ENCODE results near the gene TOMM6. TPM values are rescaled to one million over a fixed set of nuclear protein-coding genes. Genes with fewer than 3 reads are reported as not detected.

Gene TOMM6
- total and polyA plus RNA-seq, 3 donors from 2014 or later = 168 to 233 (median 172) TPM

DNA sequence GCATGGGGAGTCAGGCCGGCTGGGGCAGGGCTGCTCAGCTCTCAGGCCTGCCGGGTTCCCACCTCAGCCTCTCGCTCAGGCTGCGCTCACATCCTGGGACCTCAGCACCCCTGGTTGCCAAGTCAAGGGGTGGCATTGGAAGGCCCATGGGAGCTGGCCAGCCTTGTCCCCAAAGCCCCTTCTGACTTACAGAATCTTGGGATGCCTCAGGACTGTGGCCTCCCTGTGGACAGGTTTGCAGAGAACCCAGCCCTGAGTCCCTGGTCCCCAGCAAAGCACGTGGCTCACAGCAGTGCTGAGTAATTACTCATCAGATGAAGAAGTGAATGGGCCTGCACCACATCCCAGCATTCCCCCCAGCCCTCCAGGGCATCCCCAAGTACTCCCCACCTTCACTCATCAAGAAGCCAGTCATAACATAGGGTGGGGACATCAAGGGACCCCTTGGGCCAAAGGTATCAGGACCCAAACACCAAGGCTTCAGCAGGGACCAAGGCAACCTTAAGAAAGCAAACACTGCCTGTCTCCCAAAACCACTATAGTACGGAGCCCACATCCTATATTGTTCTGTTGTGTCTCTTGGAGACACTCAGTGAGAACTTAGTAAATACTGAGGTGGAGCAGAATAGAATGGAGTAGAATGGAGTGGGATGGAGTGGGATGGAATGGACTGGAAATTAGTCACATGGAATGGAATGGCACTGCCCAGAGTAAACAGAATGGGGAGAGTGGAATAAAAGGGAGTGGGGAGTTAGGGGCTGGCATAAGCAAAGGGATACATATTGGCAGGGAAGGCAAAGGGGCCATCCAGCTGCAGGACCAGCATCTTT lies 43.9 kb upstream of the TOMM6 start:
- TF ChIP-seq POLR2A (IDR thresholded peaks at IDR 0.05) (no peak), CTCF (IDR thresholded peaks at IDR 0.05) (no peak)
- no peaks in the 10 kb centered on the region for H3K36me3 ChIP-seq (ENCODE audit: low read depth, missing control alignments)
- H3K27me3 ChIP-seq = no peaks in the 10 kb centered on the region
- no peaks in the 10 kb centered on the region for H3K9me3 ChIP-seq
- 88 to 91% methylated on average over 1 to 6 of the region's 6 CpGs for WGBS, 2 donors
- no peak overlapping the region for H3K4me3 ChIP-seq
- H3K27ac ChIP-seq = no peak overlapping the region
- no peaks in the 10 kb centered on the region for H3K4me1 ChIP-seq
- no peak for DNase-seq
- intact Hi-C loops (cut with DNase I; ENCODE audit: low total_unique reads) = no loop called here

DNA sequence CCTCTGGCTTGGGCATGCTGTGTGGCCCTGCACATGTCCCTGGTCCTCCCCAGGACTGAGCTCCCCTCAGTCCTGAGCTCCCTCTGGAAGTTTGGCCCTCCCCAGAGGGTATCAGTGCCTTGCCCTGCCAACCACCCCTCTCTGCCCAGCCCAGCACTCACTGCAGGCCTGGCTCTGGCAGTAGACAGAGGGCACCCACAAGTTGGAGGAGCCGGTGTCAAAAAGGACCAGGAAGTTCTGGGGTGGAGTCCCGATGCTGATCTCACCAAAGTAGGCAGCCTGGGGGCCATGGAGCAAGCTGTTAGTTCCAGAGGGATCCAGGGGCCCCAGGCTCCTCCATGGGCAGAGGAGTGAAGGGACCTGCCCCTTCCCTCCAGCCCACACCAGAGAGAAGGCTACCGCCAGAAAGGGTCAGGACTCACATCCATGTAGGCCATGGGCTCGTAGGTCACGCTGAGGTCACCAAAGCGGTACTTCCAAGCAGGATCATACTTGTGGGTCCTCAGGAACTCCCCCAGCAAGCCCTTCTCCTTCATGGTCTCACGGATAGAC lies 43.2 kb upstream of the TOMM6 start:
- Histone ChIP-seq H3K9me3 (no peaks in the 10 kb centered on the region), H3K4me3 (no peak overlapping the region), H3K27ac (no peak overlapping the region), H3K4me1 (no peaks in the 10 kb centered on the region), H3K36me3 (ENCODE audit: low read depth, missing control alignments) (no peaks in the 10 kb centered on the region), H3K27me3 (no peaks in the 10 kb centered on the region)
- no peak for DNase-seq
- TF ChIP-seq CTCF (IDR thresholded peaks at IDR 0.05) = no peak
- no peak for TF ChIP-seq POLR2A (IDR thresholded peaks at IDR 0.05)
- 89 to 93% methylated on average over 5 to 7 of the region's 7 CpGs for WGBS, 2 donors
- intact Hi-C loops (cut with DNase I; ENCODE audit: low total_unique reads) = no loop called here

- no peak for TF ChIP-seq POLR2A (IDR thresholded peaks at IDR 0.05)
- TF ChIP-seq CTCF (IDR thresholded peaks at IDR 0.05) = no peak
- H3K4me1 ChIP-seq = no peaks in the 10 kb centered on the region
- H3K27me3 ChIP-seq = no peaks in the 10 kb centered on the region
- DNase-seq = no peak
- no peak overlapping the region for H3K27ac ChIP-seq
- H3K36me3 ChIP-seq (ENCODE audit: low read depth, missing control alignments) = no peaks in the 10 kb centered on the region
- no peak overlapping the region for H3K4me3 ChIP-seq
- no peaks in the 10 kb centered on the region for H3K9me3 ChIP-seq
- 76 to 93% methylated on average over 10 of the region's 10 CpGs for WGBS, 2 donors
- intact Hi-C loops (cut with DNase I; ENCODE audit: low total_unique reads) = no loop called here
Observed at GRCh38 chr6:41746107-41746506, 41.4 kb upstream of the TOMM6 start.

DNA sequence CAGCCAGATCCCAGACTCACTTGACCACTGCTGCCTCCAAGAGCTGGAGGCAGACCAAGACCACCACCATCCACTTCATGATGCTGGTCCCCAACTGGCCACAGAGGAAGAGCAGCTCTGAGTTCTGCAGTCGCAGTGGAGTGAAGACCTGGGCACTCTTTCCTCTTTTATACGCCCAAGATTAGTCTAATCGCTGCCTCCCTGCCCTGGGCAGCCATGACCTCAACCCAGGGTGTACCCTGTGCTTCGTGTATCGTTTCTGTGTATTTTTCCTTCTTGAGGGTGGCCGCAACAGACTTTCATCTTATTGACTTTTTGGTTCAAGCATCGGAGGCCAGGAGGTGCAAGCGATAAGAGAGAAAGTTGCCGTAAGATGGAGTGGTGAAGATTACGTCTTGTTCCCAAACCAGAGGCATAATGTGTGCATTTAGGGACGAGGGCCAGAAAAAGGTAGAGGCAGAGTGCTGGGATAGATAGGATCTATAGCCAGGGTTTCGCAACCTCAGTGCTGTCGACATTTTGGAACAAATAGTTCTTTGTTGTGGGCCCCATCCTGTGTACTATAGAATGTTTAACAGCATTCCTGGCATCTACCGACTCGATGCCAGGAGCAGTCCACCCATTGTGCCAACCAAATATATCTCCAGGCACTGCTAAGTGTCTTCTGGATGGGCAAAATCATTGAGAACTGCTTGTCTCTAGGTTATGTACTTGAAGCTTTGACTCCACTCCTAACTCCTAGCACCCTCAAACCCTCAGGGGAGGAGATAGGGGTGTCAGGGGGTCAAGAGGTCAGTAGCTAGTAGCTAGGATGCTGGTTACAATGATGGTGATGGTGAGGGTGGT lies 40.0 kb upstream of the TOMM6 start, which contains the start of gene PGC:
Gene PGC (minus strand): TSS at position 142 of the 846 bp plus-strand sequence. CDS start 63 bp downstream, at position 79.
- Histone ChIP-seq H3K27ac (no peak within 1 kb of the TSS), H3K36me3 (ENCODE audit: low read depth, missing control alignments) (no peaks in the 10 kb centered on the region), H3K9me3 (no peaks in the 10 kb centered on the region), H3K4me1 (no peaks in the 10 kb centered on the region), H3K27me3 (no peaks in the 10 kb centered on the region), H3K4me3 (no peak within 1 kb of the TSS)
- DNase-seq = no peak
- WGBS, 2 donors = 92 to 93% methylated on average over 15 of the region's 15 CpGs
- intact Hi-C loops (cut with DNase I; ENCODE audit: low total_unique reads) = no loop called here
- TF ChIP-seq CTCF (IDR thresholded peaks at IDR 0.05) (no peak), POLR2A (IDR thresholded peaks at IDR 0.05) (no peak)

Measured in testis (tissue), 3 donors.